Mesenchymal stem cell (in vitro differentiated cells and primary cell): Measurements from ENCODE around the gene PLK5.
A peak's percentile ranks its signal among the peaks of the same experiment; 100 is the strongest.

Experiments used
- DNase-seq: peaks from one replicate; pipeline ENCODE4 v3.0.0-alpha.2; 2013
- H2AFZ ChIP-seq: one replicate; pipeline ENCODE4 v1.6.1; 2013; ENCODE audit warnings: low read depth, mild to moderate bottlenecking, control low read depth, inconsistent platforms, low read length, moderate library complexity
- H2AK5ac ChIP-seq: 2 replicates; pipeline ENCODE4 v1.6.1; 2013; ENCODE audit warnings: low read length, moderate library complexity, mild to moderate bottlenecking, inconsistent platforms; ENCODE audit not compliant: severe bottlenecking
- H2BK120ac ChIP-seq: one replicate; pipeline ENCODE4 v1.6.1; 2013; ENCODE audit warnings: low read depth, mild to moderate bottlenecking, inconsistent platforms, low read length, moderate library complexity
- H2BK12ac ChIP-seq, 2 experiments: one replicate each; pipeline ENCODE4 v1.6.1; 2013; ENCODE audit warnings: inconsistent platforms in 2 of 2, low read length in 2 of 2, mild to moderate bottlenecking in 2 of 2, moderate library complexity in 2 of 2, control low read depth in 1 of 2
- H2BK15ac ChIP-seq: one replicate; pipeline ENCODE4 v1.6.1; 2013; ENCODE audit warnings: mild to moderate bottlenecking, low read depth, inconsistent platforms; ENCODE audit not compliant: poor library complexity, severe bottlenecking
- H2BK5ac ChIP-seq: 2 replicates; pipeline ENCODE4 v1.6.1; 2013; ENCODE audit warnings: low read depth, mild to moderate bottlenecking, low read length, control low read depth, inconsistent platforms; ENCODE audit not compliant: poor library complexity, severe bottlenecking
- H3K14ac ChIP-seq, 2 experiments: one replicate each; pipeline ENCODE4 v1.6.1; 2013; ENCODE audit warnings: inconsistent platforms in 2 of 2, low read length in 2 of 2, control low read depth in 1 of 2, mild to moderate bottlenecking in 1 of 2, moderate library complexity in 1 of 2
- H3K18ac ChIP-seq, 2 experiments: one replicate each; pipeline ENCODE4 v1.6.1; 2013; ENCODE audit warnings: inconsistent platforms in 2 of 2, low read length in 2 of 2, control low read depth in 1 of 2, low read depth in 1 of 2, mild to moderate bottlenecking in 1 of 2
- H3K23ac ChIP-seq, 2 experiments: one replicate each; pipeline ENCODE4 v1.6.1; 2013; ENCODE audit warnings: inconsistent platforms in 2 of 2, low read length in 2 of 2, mild to moderate bottlenecking in 2 of 2, moderate library complexity in 2 of 2, control low read depth in 1 of 2
- H3K27ac ChIP-seq: 2 replicates; pipeline ENCODE4 v1.5.1; 2013; ENCODE audit warnings: mild to moderate bottlenecking, moderate library complexity, low read length, control low read depth, inconsistent platforms; ENCODE audit not compliant: poor library complexity, severe bottlenecking
- H3K27me3 ChIP-seq, 2 experiments: 2 replicates each; pipeline versions ENCODE4 v1.6.1 to v1.7.0; 2013; ENCODE audit warnings: low read length in 2 of 2, mild to moderate bottlenecking in 2 of 2, moderate library complexity in 2 of 2, control low read depth in 1 of 2, inconsistent platforms in 1 of 2; ENCODE audit not compliant: control insufficient read depth in 1 of 2, insufficient read depth in 1 of 2
- H3K36me3 ChIP-seq, 2 experiments: 2 replicates each; pipeline versions ENCODE4 v1.6.1 to v1.7.0; 2013; ENCODE audit warnings: low read length in 2 of 2, control low read depth in 1 of 2, inconsistent platforms in 1 of 2, low read depth in 1 of 2, mild to moderate bottlenecking in 1 of 2; ENCODE audit not compliant: insufficient read depth in 2 of 2, control insufficient read depth in 1 of 2
- H3K4ac ChIP-seq, 2 experiments: one replicate each; pipeline ENCODE4 v1.6.1; 2013; ENCODE audit warnings: inconsistent platforms in 2 of 2, low read length in 2 of 2, mild to moderate bottlenecking in 2 of 2, moderate library complexity in 2 of 2, control low read depth in 1 of 2, low read depth in 1 of 2
- H3K4me1 ChIP-seq: 2 replicates; pipeline ENCODE4 v1.6.1; 2013; ENCODE audit warnings: low read depth, low read length, control low read depth; ENCODE audit not compliant: control insufficient read depth, insufficient read depth
- H3K4me2 ChIP-seq: 2 replicates; pipeline ENCODE4 v1.6.1; 2013; ENCODE audit warnings: low read length, mild to moderate bottlenecking, inconsistent platforms; ENCODE audit not compliant: poor library complexity, severe bottlenecking
- H3K4me3 ChIP-seq, 2 experiments: 2 replicates each; pipeline versions ENCODE4 v1.5.1 to v1.7.0; 2013; ENCODE audit warnings: low read length in 2 of 2, mild to moderate bottlenecking in 2 of 2, control low read depth in 1 of 2, low read depth in 1 of 2; ENCODE audit not compliant: insufficient read depth in 1 of 2
- H3K79me1 ChIP-seq: replicated peaks from 2 replicates; pipeline ENCODE4 v1.6.1; 2013; ENCODE audit warnings: mild to moderate bottlenecking, control low read depth, low read length, inconsistent platforms; ENCODE audit not compliant: poor library complexity, severe bottlenecking
- H3K9ac ChIP-seq: 2 replicates; pipeline ENCODE4 v1.7.0; 2013; ENCODE audit warnings: mild to moderate bottlenecking, low read length, moderate library complexity
- H3K9me3 ChIP-seq: 2 replicates; pipeline ENCODE4 v1.7.0; 2013; ENCODE audit warnings: mild to moderate bottlenecking, low read length; ENCODE audit not compliant: control insufficient read depth
- H4K8ac ChIP-seq: one replicate; pipeline ENCODE4 v1.6.1; 2013; ENCODE audit warnings: inconsistent platforms, mild to moderate bottlenecking, low read length, moderate library complexity
- H4K91ac ChIP-seq: one replicate; pipeline ENCODE4 v1.6.1; 2013; ENCODE audit warnings: mild to moderate bottlenecking, low read length, inconsistent platforms
- WGBS: methylation state at CpG from one replicate; pipeline ENCODE4 v1.1.7; 2013; ENCODE audit warnings: mixed read lengths; 5-methylcytosine and 5-hydroxymethylcytosine counted together

PLK5 gene

DNA sequence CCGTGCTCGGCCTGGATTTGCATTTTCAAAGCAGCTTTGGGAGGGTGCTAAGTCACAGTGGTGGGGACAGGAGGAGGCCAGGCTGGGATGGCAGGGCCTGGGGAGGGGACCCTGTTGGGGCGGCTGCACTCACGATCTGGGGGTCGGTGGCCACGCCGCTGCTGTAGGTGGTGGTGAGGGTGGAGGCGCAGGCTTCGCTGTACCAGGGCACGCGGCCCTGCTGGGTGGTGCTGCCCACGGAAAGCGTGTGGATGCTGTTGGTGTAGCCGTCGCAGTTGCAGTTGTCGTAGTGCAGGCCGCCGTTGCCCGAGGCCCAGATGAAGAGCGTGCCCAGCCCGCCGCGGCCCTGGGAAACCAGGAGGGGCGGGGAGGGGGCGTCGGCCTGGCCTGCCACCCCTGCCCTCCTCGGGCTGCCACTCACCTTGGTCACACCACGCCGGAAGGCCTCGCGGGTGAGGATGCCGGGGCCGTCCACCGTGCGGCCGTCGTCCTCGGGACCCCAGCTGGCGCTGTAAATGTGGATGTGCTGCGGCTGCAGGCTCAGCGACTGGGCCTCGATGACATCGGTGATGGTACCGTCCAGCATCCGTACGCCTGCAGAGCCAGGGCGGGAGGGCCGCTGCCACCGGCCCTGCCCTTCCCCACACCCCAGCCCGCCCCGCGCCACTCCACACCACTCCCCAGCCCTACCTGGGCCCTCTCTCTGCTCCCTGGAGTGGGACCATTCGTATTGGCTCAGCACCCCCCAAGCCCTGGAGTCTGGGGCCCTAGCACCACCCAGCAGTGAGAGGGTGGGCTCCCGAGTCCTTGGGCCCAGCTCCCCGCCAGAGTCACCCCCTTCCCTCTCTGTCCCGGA, 36.9 kb upstream of the PLK5 start:
- peaks cover 19% of the 10 kb centered on the region for H3K4me1 ChIP-seq
- H4K8ac ChIP-seq = no peak overlapping the region
- peaks cover 0 to 24% of the 10 kb centered on the region in 2 experiments for H3K36me3 ChIP-seq
- H3K4me3 ChIP-seq = no peak overlapping the region
- no peak overlapping the region for H3K27ac ChIP-seq
- H3K18ac ChIP-seq = no peak overlapping the region
- no peak overlapping the region for H2BK12ac ChIP-seq
- H2AFZ ChIP-seq = no peak overlapping the region
- H3K9me3 ChIP-seq = no peaks in the 10 kb centered on the region
- H3K4me2 ChIP-seq = no peak overlapping the region
- H3K4ac ChIP-seq = no peak overlapping the region
- no peak overlapping the region for H3K14ac ChIP-seq
- no peak for DNase-seq
- no peak overlapping the region for H2BK120ac ChIP-seq
- H2AK5ac ChIP-seq = no peak overlapping the region
- peak overlapping the region; percentile 23 for H4K91ac ChIP-seq
- H3K9ac ChIP-seq = no peak overlapping the region
- 91% methylated on average over 49 of the region's 56 CpGs for WGBS
- H3K23ac ChIP-seq = no peak overlapping the region
- H3K79me1 ChIP-seq = peaks cover 5% of the 10 kb centered on the region
- H2BK5ac ChIP-seq = no peak overlapping the region
- peaks cover 3 to 9% of the 10 kb centered on the region in 2 experiments for H3K27me3 ChIP-seq
- H2BK15ac ChIP-seq = no peak overlapping the region

DNA sequence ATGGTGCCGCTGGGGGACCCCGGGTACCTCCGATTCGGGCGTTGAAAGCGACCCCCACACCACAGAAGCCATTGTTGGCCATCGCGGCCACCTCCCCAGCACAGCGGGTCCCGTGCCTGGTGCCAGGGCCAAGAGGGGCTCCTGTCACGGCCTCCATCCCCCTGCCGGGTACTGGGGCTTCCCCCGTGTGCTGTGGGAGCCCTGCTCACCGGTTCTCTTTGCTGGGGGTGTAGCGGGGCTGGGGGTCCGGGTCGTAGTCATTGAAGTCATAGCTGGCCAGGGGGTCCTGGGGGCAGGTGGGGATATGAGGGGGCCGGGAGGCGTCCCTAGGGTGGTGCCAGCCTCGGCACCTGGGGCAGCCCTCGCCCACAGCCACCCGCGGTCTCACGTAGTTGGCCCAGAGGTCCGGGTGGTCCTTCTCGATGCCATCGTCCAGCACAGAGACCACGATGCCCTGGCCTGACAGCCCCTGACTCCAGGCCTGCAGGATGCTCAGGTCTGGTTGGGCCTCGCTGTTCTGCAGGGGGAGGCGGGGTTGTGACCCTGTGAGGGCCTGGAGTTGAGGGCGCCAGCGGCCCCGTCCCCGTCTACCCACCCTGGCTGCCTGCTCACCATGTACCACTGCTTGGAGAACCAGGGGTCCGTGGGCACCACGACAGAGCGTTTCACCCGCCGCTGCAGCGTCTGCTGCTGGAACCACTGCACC, 36.1 kb upstream of the PLK5 start:
- no peak overlapping the region for H3K18ac ChIP-seq
- H2BK15ac ChIP-seq = no peak overlapping the region
- H3K23ac ChIP-seq = no peak overlapping the region
- no peak overlapping the region for H3K14ac ChIP-seq
- peaks cover 5% of the 10 kb centered on the region for H3K79me1 ChIP-seq
- no peak overlapping the region for H3K4ac ChIP-seq
- H2BK5ac ChIP-seq = no peak overlapping the region
- H2AFZ ChIP-seq = no peak overlapping the region
- H4K91ac ChIP-seq = peak overlapping the region; percentile 55
- H2BK120ac ChIP-seq = no peak overlapping the region
- H3K4me2 ChIP-seq = no peak overlapping the region
- H2BK12ac ChIP-seq = no peak overlapping the region
- DNase-seq = no peak
- no peaks in the 10 kb centered on the region for H3K9me3 ChIP-seq
- peaks cover 3 to 16% of the 10 kb centered on the region in 2 experiments for H3K27me3 ChIP-seq
- H3K27ac ChIP-seq = no peak overlapping the region
- no peak overlapping the region for H3K4me3 ChIP-seq
- H3K4me1 ChIP-seq = peaks cover 19% of the 10 kb centered on the region
- WGBS = 90% methylated on average over 40 of the region's 40 CpGs
- H3K9ac ChIP-seq = no peak overlapping the region
- H4K8ac ChIP-seq = peak overlapping the region; percentile 12
- no peak overlapping the region for H2AK5ac ChIP-seq
- H3K36me3 ChIP-seq = peaks cover 0 to 18% of the 10 kb centered on the region in 2 experiments

DNA sequence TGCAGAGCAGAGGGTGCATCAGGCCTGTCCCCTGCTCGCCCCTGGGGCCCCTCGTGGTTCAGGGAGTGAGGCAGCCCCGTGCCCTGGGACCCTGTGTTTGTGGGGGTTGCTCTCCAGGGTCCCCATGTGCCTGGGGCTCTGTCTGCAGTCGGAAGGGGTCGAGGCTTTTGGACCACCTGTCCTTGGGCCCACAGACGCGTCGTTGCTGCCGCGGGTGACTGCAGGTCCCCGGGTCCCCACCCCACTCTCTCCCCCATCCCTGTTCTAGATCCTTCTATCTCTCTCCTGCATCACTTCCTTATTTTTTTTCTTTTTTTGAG, 35.6 kb upstream of the PLK5 start:
- whole genome bisulfite sequencing = 94% methylated on average over 11 of the region's 11 CpGs
- H3K14ac ChIP-seq = no peak overlapping the region
- no peak overlapping the region for H3K4me2 ChIP-seq

More for the DNA sequence above, 35.6 kb upstream of the PLK5 start:
- Histone ChIP-seq H3K4me1 (peaks cover 19% of the 10 kb centered on the region), H3K9me3 (no peaks in the 10 kb centered on the region), H3K23ac (no peak overlapping the region), H3K4ac (no peak overlapping the region), H2BK5ac (no peak overlapping the region), H2BK12ac (no peak overlapping the region), H2BK120ac (no peak overlapping the region), H3K27me3 (peaks cover 3 to 21% of the 10 kb centered on the region in 2 experiments), H2AK5ac (no peak overlapping the region), H3K79me1 (peaks cover 5% of the 10 kb centered on the region), H3K27ac (no peak overlapping the region), H3K4me3 (no peak overlapping the region), H2AFZ (no peak overlapping the region), H4K8ac (peak overlapping the region; percentile 12), H4K91ac (peak overlapping the region; percentile 55), H3K36me3 (peaks cover 0 to 16% of the 10 kb centered on the region in 2 experiments), H2BK15ac (no peak overlapping the region), H3K18ac (no peak overlapping the region), H3K9ac (no peak overlapping the region)
- no peak for DNase-seq
